ENCODE measurements around the gene SEPTIN12. TPM values are rescaled to one million over a fixed set of nuclear protein-coding genes. Genes with fewer than 3 reads are reported as not detected.
"Not testable (repeated sequence)": the region's sequence is repeated elsewhere in the genome, so short reads cannot be mapped to it uniquely, and the experiment has no call there.

Gene SEPTIN12
- total RNA-seq, 1 donor from 2014 or later, result 0.96 TPM

DNA sequence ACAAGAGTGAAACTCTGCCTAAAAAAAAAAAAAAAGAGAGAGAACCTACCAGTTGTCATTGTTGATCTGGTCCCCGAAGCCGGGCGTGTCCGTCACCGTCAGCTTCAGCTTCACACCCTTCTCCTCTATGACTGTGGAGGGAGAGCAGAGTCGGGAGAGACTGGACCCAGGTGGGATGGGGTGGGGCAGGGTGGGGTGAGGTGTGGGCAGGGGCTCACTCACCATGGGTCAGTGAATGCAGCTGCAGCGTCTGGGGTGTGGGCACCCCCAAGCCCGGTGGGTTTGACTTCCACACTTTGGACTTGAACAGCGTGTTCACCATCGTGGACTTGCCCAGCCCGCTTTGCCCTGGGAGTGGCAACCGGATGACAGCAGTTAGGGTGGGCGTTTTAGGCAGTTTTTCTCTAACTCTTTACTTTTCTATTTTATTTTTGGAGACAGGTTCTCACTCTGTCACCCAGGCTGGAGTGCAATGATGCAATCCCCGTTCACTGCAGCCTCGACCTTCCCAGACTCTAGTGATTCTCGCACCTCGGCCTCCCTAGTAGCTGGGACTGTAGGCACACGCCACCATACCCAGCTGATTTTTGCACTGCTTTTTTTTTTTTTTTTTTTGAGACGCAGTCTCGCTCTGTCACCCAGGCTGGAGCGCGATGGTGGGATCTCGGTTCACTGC, 2.2 kb downstream of the SEPTIN12 start:
- Mint-ChIP-seq H3K36me3 (ENCODE audit: unreplicated experiment) (no peaks in the 10 kb centered on the region), H3K9me3 (ENCODE audit: unreplicated experiment) (no peaks in the 10 kb centered on the region), H3K4me3 (ENCODE audit: unreplicated experiment) (no peak overlapping the region), H3K27me3 (ENCODE audit: unreplicated experiment) (peaks cover 5% of the 10 kb centered on the region), H3K27ac (ENCODE audit: unreplicated experiment) (no peak overlapping the region), H3K4me1 (ENCODE audit: low read depth, unreplicated experiment) (peaks cover 6% of the 10 kb centered on the region)
- TF ChIP-seq, protein P1, sequence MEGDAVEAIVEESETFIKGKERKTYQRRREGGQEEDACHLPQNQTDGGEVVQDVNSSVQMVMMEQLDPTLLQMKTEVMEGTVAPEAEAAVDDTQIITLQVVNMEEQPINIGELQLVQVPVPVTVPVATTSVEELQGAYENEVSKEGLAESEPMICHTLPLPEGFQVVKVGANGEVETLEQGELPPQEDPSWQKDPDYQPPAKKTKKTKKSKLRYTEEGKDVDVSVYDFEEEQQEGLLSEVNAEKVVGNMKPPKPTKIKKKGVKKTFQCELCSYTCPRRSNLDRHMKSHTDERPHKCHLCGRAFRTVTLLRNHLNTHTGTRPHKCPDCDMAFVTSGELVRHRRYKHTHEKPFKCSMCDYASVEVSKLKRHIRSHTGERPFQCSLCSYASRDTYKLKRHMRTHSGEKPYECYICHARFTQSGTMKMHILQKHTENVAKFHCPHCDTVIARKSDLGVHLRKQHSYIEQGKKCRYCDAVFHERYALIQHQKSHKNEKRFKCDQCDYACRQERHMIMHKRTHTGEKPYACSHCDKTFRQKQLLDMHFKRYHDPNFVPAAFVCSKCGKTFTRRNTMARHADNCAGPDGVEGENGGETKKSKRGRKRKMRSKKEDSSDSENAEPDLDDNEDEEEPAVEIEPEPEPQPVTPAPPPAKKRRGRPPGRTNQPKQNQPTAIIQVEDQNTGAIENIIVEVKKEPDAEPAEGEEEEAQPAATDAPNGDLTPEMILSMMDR (IDR thresholded peaks at IDR 0.05; ENCODE audit: partially characterized antibody, unreplicated experiment), result no peak
- no peak for DNase-seq

DNA sequence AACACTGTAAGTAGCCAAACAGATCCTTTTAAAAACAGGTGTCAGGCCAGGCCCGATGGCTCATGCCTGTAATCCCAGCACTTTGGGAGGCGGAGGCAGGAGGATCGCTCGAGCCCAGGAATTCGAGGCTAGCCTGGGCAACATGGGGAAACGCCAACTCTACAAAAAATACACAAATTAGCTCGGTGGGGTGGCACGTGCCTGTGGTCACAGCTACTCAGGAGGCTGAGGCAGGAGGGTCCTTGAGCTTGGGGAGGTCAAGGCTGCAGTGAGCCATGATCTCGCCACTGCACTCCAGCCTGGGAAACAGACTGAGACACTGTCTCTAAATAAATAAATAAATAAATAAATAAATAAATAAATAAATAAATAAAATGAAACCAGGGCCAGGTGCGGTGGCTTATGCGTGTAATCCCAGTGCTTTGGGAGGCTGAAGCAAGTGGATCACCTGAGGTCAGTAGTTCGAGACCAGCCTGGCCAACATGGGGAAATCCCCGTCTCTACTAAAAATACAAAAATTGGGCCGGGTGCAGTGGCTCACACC, 3.6 kb downstream of the SEPTIN12 start:
- H3K4me1 Mint-ChIP-seq (ENCODE audit: low read depth, unreplicated experiment); DNase-seq; H3K9me3 Mint-ChIP-seq (ENCODE audit: unreplicated experiment); H3K4me3 Mint-ChIP-seq (ENCODE audit: unreplicated experiment); H3K27ac Mint-ChIP-seq (ENCODE audit: unreplicated experiment); H3K36me3 Mint-ChIP-seq (ENCODE audit: unreplicated experiment); H3K27me3 Mint-ChIP-seq (ENCODE audit: unreplicated experiment): not testable (repeated sequence)

DNA sequence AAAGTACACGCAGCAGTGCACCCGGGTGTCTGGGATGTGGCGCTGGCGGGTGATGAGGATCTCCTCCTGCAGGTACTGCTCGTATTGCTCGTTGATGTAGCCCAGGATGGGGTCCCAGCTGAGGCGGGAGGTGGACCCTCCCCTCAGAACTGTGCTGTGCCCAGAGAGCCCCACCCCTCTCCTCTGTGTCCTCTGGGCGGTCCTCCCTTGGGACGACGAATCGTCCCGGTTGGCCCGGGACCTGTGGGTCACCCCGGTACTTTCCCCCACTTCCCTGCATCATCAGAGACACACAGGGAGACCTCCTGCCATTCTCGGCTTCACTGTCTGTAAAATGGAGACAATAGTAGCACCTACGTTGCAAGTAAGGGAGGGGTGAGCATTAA, 4.2 kb downstream of the SEPTIN12 start:
- Mint-ChIP-seq H3K36me3 (ENCODE audit: unreplicated experiment) (no peaks in the 10 kb centered on the region), H3K4me1 (ENCODE audit: low read depth, unreplicated experiment) (peaks cover 5% of the 10 kb centered on the region), H3K27me3 (ENCODE audit: unreplicated experiment) (peaks cover 4% of the 10 kb centered on the region), H3K4me3 (ENCODE audit: unreplicated experiment) (no peak overlapping the region), H3K9me3 (ENCODE audit: unreplicated experiment) (no peaks in the 10 kb centered on the region), H3K27ac (ENCODE audit: unreplicated experiment) (no peak overlapping the region)
- TF ChIP-seq, protein P1 (IDR thresholded peaks at IDR 0.05; ENCODE audit: partially characterized antibody, unreplicated experiment), result no peak
- DNase-seq, result no peak

DNA sequence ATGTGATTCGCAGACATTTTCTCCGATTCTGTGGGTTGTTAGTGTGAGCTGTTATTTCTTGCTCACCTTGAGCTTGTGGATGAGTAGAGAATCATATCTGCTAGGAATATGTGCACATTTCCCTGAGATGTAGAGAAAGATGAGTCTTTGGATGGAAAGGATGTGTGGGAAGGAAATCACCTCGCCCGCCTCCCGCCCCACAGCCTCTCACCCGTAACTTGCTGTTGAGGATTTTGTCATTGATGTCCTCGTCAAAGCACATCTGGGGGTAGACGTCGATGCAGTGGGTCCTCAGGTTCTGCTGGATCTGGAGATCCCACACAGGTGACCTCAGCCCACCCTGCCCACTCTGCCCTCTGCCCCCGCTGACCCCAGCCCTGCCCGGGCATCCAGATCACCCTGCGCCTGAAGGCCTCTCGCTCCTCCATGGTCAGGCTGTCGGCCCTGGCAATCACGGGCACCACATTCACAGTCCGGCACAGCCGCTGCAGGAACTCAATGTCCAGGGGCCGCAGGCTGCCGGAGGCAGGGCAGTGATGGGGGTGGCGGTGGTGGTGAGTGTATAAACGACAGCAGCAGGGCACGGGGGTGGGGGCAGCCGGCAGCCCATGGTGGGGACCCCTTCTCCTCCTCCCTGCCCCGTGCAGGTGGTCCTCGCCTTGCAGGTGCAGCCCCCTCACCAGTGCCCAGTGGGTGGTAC, 4.7 kb downstream of the SEPTIN12 start:
- Mint-ChIP-seq H3K9me3 (ENCODE audit: unreplicated experiment) (no peaks in the 10 kb centered on the region), H3K4me1 (ENCODE audit: low read depth, unreplicated experiment) (peaks cover 4% of the 10 kb centered on the region), H3K4me3 (ENCODE audit: unreplicated experiment) (no peak overlapping the region), H3K27me3 (ENCODE audit: unreplicated experiment) (peaks cover 2% of the 10 kb centered on the region), H3K27ac (ENCODE audit: unreplicated experiment) (no peak overlapping the region), H3K36me3 (ENCODE audit: unreplicated experiment) (no peaks in the 10 kb centered on the region)
- TF ChIP-seq, protein P1 (IDR thresholded peaks at IDR 0.05; ENCODE audit: partially characterized antibody, unreplicated experiment), result no peak
- DNase-seq, result no peak

DNA sequence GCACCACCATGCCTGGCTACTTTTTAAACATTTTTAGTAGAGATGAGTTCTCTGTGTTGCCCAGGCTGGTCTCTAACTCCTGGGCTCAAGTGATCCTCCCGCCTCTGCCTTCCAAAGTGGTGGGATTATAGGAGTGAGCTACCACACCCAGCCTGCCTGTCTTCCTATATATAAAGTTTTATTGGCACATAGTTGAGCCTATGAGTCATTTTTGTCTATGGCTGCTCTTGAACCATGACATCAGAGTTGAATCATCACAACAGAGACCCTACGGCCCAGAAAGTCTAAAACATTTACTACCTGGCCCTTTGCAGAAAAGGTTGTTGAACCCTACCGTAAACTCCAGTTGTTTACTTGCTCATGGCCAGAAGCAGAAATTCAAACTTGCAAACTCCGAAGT, 7.9 kb downstream of the SEPTIN12 start:
- Mint-ChIP-seq H3K27me3 (ENCODE audit: unreplicated experiment) (peaks cover 2% of the 10 kb centered on the region), H3K9me3 (ENCODE audit: unreplicated experiment) (peaks cover 2% of the 10 kb centered on the region), H3K4me3 (ENCODE audit: unreplicated experiment) (no peak overlapping the region), H3K36me3 (ENCODE audit: unreplicated experiment) (no peaks in the 10 kb centered on the region), H3K4me1 (ENCODE audit: low read depth, unreplicated experiment) (no peaks in the 10 kb centered on the region), H3K27ac (ENCODE audit: unreplicated experiment) (no peak overlapping the region)
- TF ChIP-seq, protein P1 (IDR thresholded peaks at IDR 0.05; ENCODE audit: partially characterized antibody, unreplicated experiment), result no peak
- no peak for DNase-seq
